HS-5 (cell line): ENCODE measurements around the gene WSCD2.

ENCODE experiments used
- DNase-seq: peaks from one replicate; pipeline ENCODE4 v3.0.0-alpha.2; 2012; ENCODE audit warnings: low read depth

The WSCD2 gene

GRCh38 chr12:108270035-108270848 is 141.2 kb downstream of the WSCD2 start:
- no peak for DNase-seq

GRCh38 chr12:108270849-108271143 is 141.7 kb downstream of the WSCD2 start:
- no peak for DNase-seq

- no peak for DNase-seq
Observed at GRCh38 chr12:108271951-108272872, 143.1 kb downstream of the WSCD2 start.

- DNase-seq = no peak
Observed at GRCh38 chr12:108273217-108273616, 144.1 kb downstream of the WSCD2 start.

- DNase-seq = no peak
Observed at GRCh38 chr12:108277613-108278012, 148.5 kb downstream of the WSCD2 start.

- no peak for DNase-seq
Observed at GRCh38 chr12:108282160-108282559, 153.1 kb downstream of the WSCD2 start.

GRCh38 chr12:108282676-108283075 is 153.6 kb downstream of the WSCD2 start:
- no peak for DNase-seq

GRCh38 chr12:108284163-108284562 is 155.1 kb downstream of the WSCD2 start:
- DNase-seq = no peak

GRCh38 chr12:108285016-108285415 is 155.9 kb downstream of the WSCD2 start:
- DNase-seq = no peak

GRCh38 chr12:108287227-108287626 is 158.1 kb downstream of the WSCD2 start:
- DNase-seq = no peak

- no peak for DNase-seq
Observed at GRCh38 chr12:108289350-108290161, 160.5 kb downstream of the WSCD2 start.

GRCh38 chr12:108295641-108296040 is 166.6 kb downstream of the WSCD2 start:
- DNase-seq = no peak

GRCh38 chr12:108296945-108297344 is 167.9 kb downstream of the WSCD2 start:
- DNase-seq = no peak

- no peak for DNase-seq
Observed at GRCh38 chr12:108297424-108297823, 168.3 kb downstream of the WSCD2 start.

- no peak for DNase-seq
Observed at GRCh38 chr12:108297895-108298760, 169.0 kb downstream of the WSCD2 start.

- DNase-seq = no peak
Observed at GRCh38 chr12:108298761-108299275, 169.7 kb downstream of the WSCD2 start.

GRCh38 chr12:108299516-108299915 is 170.4 kb downstream of the WSCD2 start:
- DNase-seq = no peak
